Trophoblast cell (in vitro differentiated cells and primary cell): ENCODE data around the gene NRAP.
A peak's percentile ranks its signal among the peaks of the same experiment; 100 is the strongest.
"Not testable (repeated sequence)": the region's sequence is repeated elsewhere in the genome, so short reads cannot be mapped to it uniquely, and the experiment has no call there.

Experiments used
- DNase-seq, 2 donors: peaks; one replicate each; pipeline ENCODE4 v3.0.0-alpha.2; 2016
- H2AFZ ChIP-seq: 2 replicates; pipeline ENCODE4 v1.6.1; 2013; ENCODE audit warnings: low read length, moderate library complexity, mild to moderate bottlenecking; ENCODE audit not compliant: insufficient read depth, poor library complexity
- H2AK5ac ChIP-seq: 2 replicates; pipeline ENCODE4 v1.6.1; 2013; ENCODE audit warnings: mild to moderate bottlenecking, low read length
- H2BK120ac ChIP-seq: 2 replicates; pipeline ENCODE4 v1.6.1; 2013; ENCODE audit warnings: low read length, mild to moderate bottlenecking, moderate library complexity; ENCODE audit not compliant: insufficient read depth, poor library complexity
- H2BK12ac ChIP-seq: 2 replicates; pipeline ENCODE4 v1.6.1; 2013; ENCODE audit warnings: mild to moderate bottlenecking, low read length, moderate library complexity
- H2BK5ac ChIP-seq: 2 replicates; pipeline ENCODE4 v1.6.1; 2013; ENCODE audit warnings: low read length, low read depth, moderate library complexity, mild to moderate bottlenecking; ENCODE audit not compliant: poor library complexity
- H3K14ac ChIP-seq: 2 replicates; pipeline ENCODE4 v1.6.1; 2013; ENCODE audit warnings: mild to moderate bottlenecking, low read length
- H3K18ac ChIP-seq: 2 replicates; pipeline ENCODE4 v1.6.1; 2013; ENCODE audit warnings: mild to moderate bottlenecking, low read length
- H3K23ac ChIP-seq: 2 replicates; pipeline ENCODE4 v1.6.1; 2013; ENCODE audit warnings: low read length
- H3K27ac ChIP-seq: 2 replicates; pipeline ENCODE4 v1.5.1; 2013; ENCODE audit warnings: low read depth, mild to moderate bottlenecking, inconsistent platforms, low read length, moderate library complexity
- H3K27me3 ChIP-seq: 2 replicates; pipeline ENCODE4 v1.6.1; 2013; ENCODE audit warnings: inconsistent platforms, mild to moderate bottlenecking, low read length, moderate library complexity; ENCODE audit not compliant: insufficient read depth
- H3K36me3 ChIP-seq, 2 experiments: 1 replicate in 1 of 2; 2 replicates in 1 of 2; pipeline ENCODE4 v1.6.1; 2013; ENCODE audit warnings: low read length in 2 of 2, mild to moderate bottlenecking in 2 of 2, moderate library complexity in 1 of 2; ENCODE audit not compliant: insufficient read depth in 2 of 2, control insufficient read depth in 1 of 2
- H3K4ac ChIP-seq: 2 replicates; pipeline ENCODE4 v1.6.1; 2013; ENCODE audit warnings: low read depth, mild to moderate bottlenecking, low read length, moderate library complexity
- H3K4me1 ChIP-seq, 2 experiments: 1 replicate in 1 of 2; 2 replicates in 1 of 2; pipeline ENCODE4 v1.6.1; 2013; ENCODE audit warnings: low read length in 2 of 2, mild to moderate bottlenecking in 2 of 2, moderate library complexity in 1 of 2; ENCODE audit not compliant: insufficient read depth in 2 of 2, control insufficient read depth in 1 of 2
- H3K4me2 ChIP-seq: 2 replicates; pipeline ENCODE4 v1.6.1; 2013; ENCODE audit warnings: inconsistent platforms, mild to moderate bottlenecking, low read length, moderate library complexity
- H3K4me3 ChIP-seq: 2 replicates; pipeline ENCODE4 v1.5.1; 2013; ENCODE audit warnings: mild to moderate bottlenecking, low read depth, low read length, inconsistent platforms
- H3K79me1 ChIP-seq: one replicate; pipeline ENCODE4 v1.6.1; 2013; ENCODE audit warnings: low read length
- H3K79me2 ChIP-seq: 2 replicates; pipeline ENCODE4 v1.6.1; 2013; ENCODE audit warnings: low read length, mild to moderate bottlenecking; ENCODE audit not compliant: control insufficient read depth, insufficient read depth, poor library complexity
- H3K9ac ChIP-seq: 2 replicates; pipeline ENCODE4 v1.6.1; 2013; ENCODE audit warnings: mild to moderate bottlenecking, low read length
- H3K9me3 ChIP-seq: 2 replicates; pipeline ENCODE4 v1.6.1; 2013; ENCODE audit warnings: low read depth, mild to moderate bottlenecking, control low read depth, inconsistent platforms, low read length; ENCODE audit not compliant: insufficient read depth
- H4K12ac ChIP-seq: 2 replicates; pipeline ENCODE4 v1.6.1; 2013; ENCODE audit warnings: low read depth, mild to moderate bottlenecking, low read length, moderate library complexity
- H4K8ac ChIP-seq: 2 replicates; pipeline ENCODE4 v1.6.1; 2013; ENCODE audit warnings: low read depth, mild to moderate bottlenecking, low read length, moderate library complexity
- H4K91ac ChIP-seq: one replicate; pipeline ENCODE4 v1.6.1; 2013; ENCODE audit warnings: low read depth, mild to moderate bottlenecking, low read length, moderate library complexity
- WGBS: extraction: QIAGEN DNeasy Blood & Tissue Kit; methylation state at CpG from one replicate; pipeline ENCODE4 v1.1.7; 2013; ENCODE audit warnings: missing lambda C conversion rate; ENCODE audit not compliant: insufficient read length, insufficient coverage; ENCODE audit errors: extremely low coverage; 5-methylcytosine and 5-hydroxymethylcytosine counted together

The NRAP gene

DNA sequence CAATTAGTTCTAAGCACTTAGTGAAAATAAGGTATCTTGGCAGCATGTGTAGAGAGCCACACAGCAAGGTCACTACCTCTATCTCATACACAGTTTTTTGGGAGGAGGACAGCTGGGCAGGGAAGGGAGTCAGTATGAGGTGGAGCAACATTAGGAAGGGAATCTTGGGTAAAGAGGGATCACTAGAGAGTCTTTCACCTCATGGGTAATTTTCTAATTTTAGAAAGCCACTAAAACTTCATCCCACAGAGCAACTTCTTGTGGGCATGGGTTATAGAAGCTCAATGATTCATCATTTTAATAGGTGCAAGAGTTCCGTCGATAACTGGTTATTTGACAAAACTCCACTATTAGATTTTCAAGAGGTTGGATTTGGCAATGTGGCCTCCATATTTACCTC, 2.5 kb downstream of the NRAP start:
- Histone ChIP-seq H3K4me2 (no peak overlapping the region), H2AFZ (no peak overlapping the region), H3K18ac (no peak overlapping the region), H3K36me3 (no peaks in the 10 kb centered on the region), H3K4ac (no peak overlapping the region), H4K12ac (no peak overlapping the region), H3K4me3 (no peak overlapping the region), H4K91ac (no peak overlapping the region), H3K23ac (no peak overlapping the region), H3K4me1 (peaks cover 3 to 5% of the 10 kb centered on the region in 2 experiments), H2BK5ac (no peak overlapping the region), H2BK12ac (no peak overlapping the region), H3K27ac (no peak overlapping the region), H4K8ac (no peak overlapping the region), H2BK120ac (no peak overlapping the region), H3K14ac (no peak overlapping the region), H3K27me3 (no peaks in the 10 kb centered on the region), H3K9me3 (no peaks in the 10 kb centered on the region), H3K79me1 (no peaks in the 10 kb centered on the region), H3K9ac (no peak overlapping the region), H2AK5ac (no peak overlapping the region), H3K79me2 (no peaks in the 10 kb centered on the region)
- WGBS: no CpG with 5 or more reads among the region's 2 CpGs
- DNase-seq: no peak

- no peak overlapping the region for H3K18ac ChIP-seq
- no peaks in the 10 kb centered on the region for H3K9me3 ChIP-seq
- no peaks in the 10 kb centered on the region for H3K79me2 ChIP-seq
- no peaks in the 10 kb centered on the region for H3K4me1 ChIP-seq
- H2BK12ac ChIP-seq: no peak overlapping the region
- H3K36me3 ChIP-seq: no peaks in the 10 kb centered on the region
- H2BK5ac ChIP-seq: no peak overlapping the region
- H4K12ac ChIP-seq: no peak overlapping the region
- H3K14ac ChIP-seq: no peak overlapping the region
- H4K91ac ChIP-seq: no peak overlapping the region
- H3K4me3 ChIP-seq: no peak overlapping the region
- H3K9ac ChIP-seq: no peak overlapping the region
- no peak overlapping the region for H3K27ac ChIP-seq
- no peak for DNase-seq
- no peak overlapping the region for H3K4ac ChIP-seq
- no peaks in the 10 kb centered on the region for H3K79me1 ChIP-seq
- H2AFZ ChIP-seq: no peak overlapping the region
- no peak overlapping the region for H3K4me2 ChIP-seq
- no peak overlapping the region for H4K8ac ChIP-seq
- no peak overlapping the region for H2AK5ac ChIP-seq
- peak overlapping the region; percentile 100 for H3K23ac ChIP-seq
- H2BK120ac ChIP-seq: no peak overlapping the region
- no peaks in the 10 kb centered on the region for H3K27me3 ChIP-seq
Observed at GRCh38 chr10:113657544-113657943, 6.3 kb downstream of the NRAP start.

GRCh38 chr10:113656896-113657295, 6.9 kb downstream of the NRAP start:
- no CpG with 5 or more reads among the region's 2 CpGs for WGBS

DNA sequence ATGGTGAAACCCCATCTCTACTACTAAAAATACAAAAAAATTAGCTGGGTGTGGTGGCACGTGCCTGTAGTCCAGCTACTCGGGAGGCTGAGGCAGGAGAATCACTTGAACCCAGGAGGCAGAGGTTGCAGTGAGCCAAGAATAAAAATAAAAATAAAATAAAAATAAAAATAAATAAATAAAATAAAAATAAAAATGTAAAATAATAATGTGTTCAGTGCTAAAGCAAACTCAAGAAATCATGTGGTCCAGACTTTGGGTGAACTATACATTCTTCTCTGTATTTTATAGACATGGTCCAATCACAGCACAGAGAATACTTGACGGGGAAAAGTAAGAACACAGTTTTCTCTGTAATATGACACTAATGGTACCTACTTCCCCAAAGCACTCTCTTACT, 11.4 kb downstream of the NRAP start:
- H3K4me2 ChIP-seq, H4K12ac ChIP-seq, H3K36me3 ChIP-seq, H3K4ac ChIP-seq, H3K9me3 ChIP-seq, H3K4me1 ChIP-seq, H3K23ac ChIP-seq, H3K14ac ChIP-seq, H3K79me2 ChIP-seq, H2AFZ ChIP-seq, H4K91ac ChIP-seq, H2BK5ac ChIP-seq, H3K18ac ChIP-seq, H3K79me1 ChIP-seq, H3K27ac ChIP-seq, H3K9ac ChIP-seq, H2AK5ac ChIP-seq, H2BK120ac ChIP-seq, DNase-seq, H3K4me3 ChIP-seq, H2BK12ac ChIP-seq, H4K8ac ChIP-seq, H3K27me3 ChIP-seq: not testable (repeated sequence)
- no CpG with 5 or more reads among the region's 3 CpGs for WGBS

More at GRCh38 chr10:113656896-113657295, 6.9 kb downstream of the NRAP start:
- H3K23ac ChIP-seq: no peak overlapping the region
- H3K79me2 ChIP-seq: no peaks in the 10 kb centered on the region
- H2BK5ac ChIP-seq: no peak overlapping the region
- no peak overlapping the region for H4K12ac ChIP-seq
- H3K14ac ChIP-seq: no peak overlapping the region
- no peak overlapping the region for H3K18ac ChIP-seq
- H3K27ac ChIP-seq: no peak overlapping the region
- H2AFZ ChIP-seq: no peak overlapping the region
- no peak overlapping the region for H4K91ac ChIP-seq
- no peak overlapping the region for H3K4me2 ChIP-seq
- no peaks in the 10 kb centered on the region for H3K36me3 ChIP-seq
- no peaks in the 10 kb centered on the region for H3K9me3 ChIP-seq
- H4K8ac ChIP-seq: no peak overlapping the region
- H3K4me1 ChIP-seq: no peaks in the 10 kb centered on the region
- DNase-seq: no peak
- H3K4ac ChIP-seq: no peak overlapping the region
- no peak overlapping the region for H2AK5ac ChIP-seq
- H3K79me1 ChIP-seq: no peaks in the 10 kb centered on the region
- no peak overlapping the region for H2BK120ac ChIP-seq
- H2BK12ac ChIP-seq: no peak overlapping the region
- no peaks in the 10 kb centered on the region for H3K27me3 ChIP-seq
- no peak overlapping the region for H3K9ac ChIP-seq
- H3K4me3 ChIP-seq: no peak overlapping the region
